Left lung (tissue), 10 donors: ENCODE data around the gene NSUN2. TPM values are rescaled to one million over a fixed set of nuclear protein-coding genes. Genes with fewer than 3 reads are reported as not detected.

Source experiments
- ATAC-seq: fragments of 200-7000 bp; cut with Tn5 transposase; one replicate; pipeline ENCODE4 v1.9.1; 2020; ENCODE audit warnings: moderate library complexity
- DNase-seq, 4 donors: peaks; one replicate each; pipeline ENCODE4 v3.0.0-alpha.2; 2013 to 2020
- H3K27ac ChIP-seq, 2 donors: fragments of 200-600 bp; sonication (generic) in 1 of 2; one replicate each; pipeline versions ENCODE4 v1.5.0 to v1.8.0; 2020 to 2021
- H3K27me3 ChIP-seq, 2 donors: fragments of 200-600 bp; sonication (generic) in 1 of 2; one replicate each; pipeline versions ENCODE4 v1.5.0 to v1.8.0; 2020 to 2021
- H3K36me3 ChIP-seq, 2 donors: fragments of 200-600 bp; sonication (generic) in 1 of 2; one replicate each; pipeline versions ENCODE4 v1.5.0 to v1.8.0; 2020 to 2021
- H3K4me1 ChIP-seq, 2 donors: fragments of 200-600 bp; one replicate each; pipeline ENCODE4 v1.8.0; 2021
- H3K4me3 ChIP-seq, 2 donors: fragments of 200-600 bp; sonication (generic) in 1 of 2; one replicate each; pipeline versions ENCODE4 v1.5.0 to v1.8.0; 2020 to 2021; ENCODE audit warnings: mild to moderate bottlenecking in 1 of 2
- H3K9me3 ChIP-seq, 2 donors: fragments of 200-600 bp; sonication (generic) in 1 of 2; one replicate each; pipeline versions ENCODE4 v1.5.0 to v1.8.0; 2020 to 2021
- intact Hi-C, 2 donors: fragments of 100-400 bp; cut with DNase I; formaldehyde crosslinking; loops; one replicate each; pipeline versions ENCODE4 v1.11.2 to v1.14.2; 2022
- polyA plus RNA-seq, 6 donors: library from polyadenylated mRNA; unstranded; fragments of 120-200 nt; gene quantifications; one replicate each; pipeline ENCODE4 v1.2.1, GENCODE V29; 2013; ENCODE audit not compliant: insufficient read length in 6 of 6
- total RNA-seq, 2 donors: library from RNA; stranded (reverse); fragmentation: NEBNext Ultra II Directional; extraction: Animal tissue kit (Norgen Biotek cat#: 25700); gene quantifications; one replicate each; pipeline ENCODE4 v1.2.1, GENCODE V29; 2021
- TF ChIP-seq, protein P1 (sequence below), 2 donors: fragments of 200-600 bp; sonication (generic) in 1 of 2; IDR thresholded peaks; one replicate each; pipeline versions ENCODE4 v1.5.0 to v1.8.0; 2021; ENCODE audit warnings: antibody characterized with exemption in 2 of 2
- donor health status: DM: no; HTN: yes; CAD: no.
- donor health status: DM: no; HTN: no; CAD: no.

NSUN2 gene
- total and polyA plus RNA-seq, 8 donors = 37.5 to 93.9 (median 56.9) TPM

DNA sequence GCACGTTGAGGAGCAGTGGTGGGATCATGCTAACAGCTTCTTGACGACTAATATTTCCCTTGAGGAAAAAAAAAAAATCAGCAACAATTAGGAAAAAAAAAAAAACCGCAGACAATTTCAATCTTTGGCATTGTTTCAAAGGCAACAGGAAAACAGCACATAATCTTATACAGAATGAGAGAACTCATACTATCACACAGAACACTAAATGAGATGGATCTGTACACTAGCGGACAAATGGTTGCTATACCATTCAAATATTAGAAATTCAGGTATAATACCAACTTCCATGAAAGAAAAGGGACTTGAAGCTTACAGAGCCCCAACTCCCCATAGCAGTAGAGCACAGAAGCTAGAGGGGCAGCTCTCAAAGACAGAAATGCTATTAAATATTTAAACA is 9.6 kb downstream of the NSUN2 start:
- Histone ChIP-seq H3K4me1 (no peaks in the 10 kb centered on the region), H3K27me3 (no peaks in the 10 kb centered on the region), H3K9me3 (peaks cover 0 to 17% of the 10 kb centered on the region in 2 donors), H3K36me3 (peaks cover 0 to 96% of the 10 kb centered on the region in 2 donors), H3K4me3 (no peak overlapping the region), H3K27ac (no peak overlapping the region)
- no peak for DNase-seq
- intact Hi-C loops = no loop called here
- no peak for ATAC-seq
- TF ChIP-seq, protein P1, sequence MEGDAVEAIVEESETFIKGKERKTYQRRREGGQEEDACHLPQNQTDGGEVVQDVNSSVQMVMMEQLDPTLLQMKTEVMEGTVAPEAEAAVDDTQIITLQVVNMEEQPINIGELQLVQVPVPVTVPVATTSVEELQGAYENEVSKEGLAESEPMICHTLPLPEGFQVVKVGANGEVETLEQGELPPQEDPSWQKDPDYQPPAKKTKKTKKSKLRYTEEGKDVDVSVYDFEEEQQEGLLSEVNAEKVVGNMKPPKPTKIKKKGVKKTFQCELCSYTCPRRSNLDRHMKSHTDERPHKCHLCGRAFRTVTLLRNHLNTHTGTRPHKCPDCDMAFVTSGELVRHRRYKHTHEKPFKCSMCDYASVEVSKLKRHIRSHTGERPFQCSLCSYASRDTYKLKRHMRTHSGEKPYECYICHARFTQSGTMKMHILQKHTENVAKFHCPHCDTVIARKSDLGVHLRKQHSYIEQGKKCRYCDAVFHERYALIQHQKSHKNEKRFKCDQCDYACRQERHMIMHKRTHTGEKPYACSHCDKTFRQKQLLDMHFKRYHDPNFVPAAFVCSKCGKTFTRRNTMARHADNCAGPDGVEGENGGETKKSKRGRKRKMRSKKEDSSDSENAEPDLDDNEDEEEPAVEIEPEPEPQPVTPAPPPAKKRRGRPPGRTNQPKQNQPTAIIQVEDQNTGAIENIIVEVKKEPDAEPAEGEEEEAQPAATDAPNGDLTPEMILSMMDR (IDR thresholded peaks at IDR 0.05) = no peak

DNA sequence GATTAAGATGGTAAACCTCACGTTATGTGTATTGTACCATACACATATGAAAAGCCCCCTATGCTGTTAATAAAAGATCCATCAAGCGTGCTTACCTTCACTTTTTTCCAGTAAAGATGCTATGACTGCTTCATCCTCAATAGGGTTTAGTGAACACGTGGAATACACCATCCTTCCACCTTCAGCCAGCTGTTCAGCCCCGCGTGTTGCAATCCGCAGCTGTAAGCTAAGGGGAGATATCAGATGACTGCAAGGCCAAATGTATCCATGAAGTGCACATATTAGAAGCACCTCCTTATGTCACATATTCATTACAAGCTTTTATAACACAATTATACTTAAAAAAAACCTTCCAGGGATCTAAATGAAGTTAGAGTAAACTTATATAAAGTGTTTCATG is 16.2 kb downstream of the NSUN2 start:
- Histone ChIP-seq H3K27me3 (no peaks in the 10 kb centered on the region), H3K36me3 (peaks cover 0 to 100% of the 10 kb centered on the region in 2 donors), H3K9me3 (no peaks in the 10 kb centered on the region), H3K4me3 (no peak overlapping the region), H3K27ac (no peak overlapping the region), H3K4me1 (no peaks in the 10 kb centered on the region)
- ATAC-seq = no peak
- TF ChIP-seq, protein P1 (IDR thresholded peaks at IDR 0.05) = no peak
- no peak for DNase-seq
- intact Hi-C loops = no loop called here

DNA sequence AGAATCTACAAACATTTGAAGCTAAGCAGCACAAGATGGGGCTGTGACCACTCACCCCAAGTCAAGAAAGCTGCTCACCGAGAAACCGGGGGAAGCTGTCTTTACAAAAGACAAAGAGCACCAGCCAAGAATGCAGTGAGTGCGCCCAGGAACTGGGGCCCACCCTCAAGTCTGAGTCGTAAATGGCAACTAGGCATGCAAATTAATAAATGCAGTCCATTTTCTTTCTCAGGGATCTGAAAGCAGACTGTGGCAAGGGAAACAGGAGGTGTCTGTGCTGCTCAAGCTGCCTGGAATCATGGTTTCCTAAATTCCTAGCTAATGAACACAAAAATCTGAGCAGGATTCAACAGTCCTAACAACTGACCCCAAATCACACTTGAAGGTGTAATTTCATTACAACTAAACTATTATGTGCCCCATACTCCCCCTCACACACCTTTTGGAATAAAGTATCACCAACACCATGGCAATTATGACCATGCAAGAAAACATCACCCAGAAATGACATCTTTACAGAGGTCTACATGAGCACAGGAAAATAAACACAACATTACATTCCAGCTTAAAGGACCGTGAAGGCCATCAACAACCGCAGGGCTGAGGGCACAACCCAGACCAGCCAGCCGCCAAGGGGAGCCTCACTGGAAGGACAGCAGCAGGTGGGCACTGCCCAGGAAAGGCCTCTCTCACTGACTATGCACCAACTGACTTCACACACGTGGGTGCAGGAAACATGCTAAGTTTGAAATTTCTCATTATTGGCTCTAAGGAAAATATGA is 17.6 kb downstream of the NSUN2 start:
- H3K36me3 ChIP-seq = peaks cover 0 to 100% of the 10 kb centered on the region in 2 donors
- no peak for ATAC-seq
- H3K9me3 ChIP-seq = no peaks in the 10 kb centered on the region

DNA sequence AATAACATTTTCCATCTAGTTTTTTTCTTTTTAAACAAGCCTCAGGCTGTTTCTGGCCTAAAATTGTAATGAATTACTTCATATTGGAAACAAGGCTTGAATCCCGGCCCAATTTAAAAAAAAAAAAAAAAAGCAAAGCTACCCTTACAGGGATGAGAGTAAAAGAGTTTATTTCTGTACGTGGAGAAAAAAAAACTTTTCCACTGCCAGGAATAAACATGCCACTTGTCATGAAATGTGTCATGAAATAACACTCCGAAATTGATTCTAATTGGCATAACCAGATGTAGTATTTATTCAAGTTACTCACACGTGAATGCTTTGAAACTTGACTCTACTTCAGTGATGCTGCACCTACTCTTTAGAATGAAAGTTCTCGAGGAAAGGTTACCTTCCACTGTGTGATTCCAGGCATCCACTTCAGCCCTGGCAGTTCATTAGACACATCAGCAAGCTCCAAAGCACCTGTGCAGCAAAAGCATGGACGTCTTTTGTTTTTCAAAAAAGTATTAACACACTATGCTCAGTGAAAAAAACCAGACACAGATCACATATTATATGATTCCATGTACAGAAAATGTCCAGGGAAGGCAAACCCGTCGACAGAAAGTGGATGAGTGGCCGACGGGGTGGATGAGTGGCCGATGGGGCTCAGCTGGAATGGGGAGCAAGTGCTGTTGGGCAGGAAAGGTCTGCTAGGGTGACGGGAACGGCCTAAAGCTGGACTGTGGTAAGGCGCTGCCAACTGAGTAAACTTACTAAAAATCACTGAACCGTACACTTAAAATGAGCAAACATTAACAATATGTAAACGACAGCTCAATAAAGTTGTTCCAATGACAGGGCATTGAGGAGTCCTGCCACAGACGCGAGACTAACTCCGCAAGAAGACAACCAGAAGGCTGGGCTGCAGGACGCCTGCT is 21.2 kb downstream of the NSUN2 start:
- H3K4me3 ChIP-seq = no peak overlapping the region
- H3K27ac ChIP-seq = no peak overlapping the region
- H3K4me1 ChIP-seq = no peaks in the 10 kb centered on the region
- no peak for ATAC-seq
- H3K36me3 ChIP-seq = peaks cover 4 to 100% of the 10 kb centered on the region in 2 donors
- no peaks in the 10 kb centered on the region for H3K9me3 ChIP-seq
- H3K27me3 ChIP-seq = no peaks in the 10 kb centered on the region
- DNase-seq = no peak
- TF ChIP-seq, protein P1 (IDR thresholded peaks at IDR 0.05) = no peak
- intact Hi-C loops = no loop called here

More for the DNA sequence above, 17.6 kb downstream of the NSUN2 start:
- TF ChIP-seq, protein P1 (IDR thresholded peaks at IDR 0.05) = no peak
- no peak for DNase-seq
- intact Hi-C loops = no loop called here
- Histone ChIP-seq H3K27me3 (no peaks in the 10 kb centered on the region), H3K4me1 (no peaks in the 10 kb centered on the region), H3K4me3 (no peak overlapping the region), H3K27ac (no peak overlapping the region)

DNA sequence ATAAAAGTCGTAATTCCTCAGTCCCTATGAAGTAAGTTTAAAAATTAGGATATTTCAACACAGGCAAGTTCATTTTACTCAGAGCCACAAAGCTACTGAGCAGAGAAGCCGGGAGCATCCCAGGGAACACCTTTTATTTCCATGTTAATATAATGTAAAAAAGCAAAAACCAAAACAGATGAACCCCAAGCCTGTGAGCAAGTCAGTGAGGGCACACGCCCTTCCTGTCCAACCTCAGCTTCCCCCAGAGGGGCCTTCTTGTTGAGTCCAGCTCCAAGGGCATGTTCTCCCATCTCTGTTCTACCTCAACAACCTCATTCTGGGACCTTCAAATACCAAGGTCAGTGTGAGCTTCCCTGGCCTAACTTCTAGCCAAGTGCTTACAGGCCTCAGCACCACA is 24.8 kb downstream of the NSUN2 start:
- ATAC-seq = no peak
- peaks cover 4 to 100% of the 10 kb centered on the region in 2 donors for H3K36me3 ChIP-seq

More for the DNA sequence above, 24.8 kb downstream of the NSUN2 start:
- no peaks in the 10 kb centered on the region for H3K27me3 ChIP-seq
- H3K4me1 ChIP-seq = no peaks in the 10 kb centered on the region
- intact Hi-C loops = no loop called here
- H3K27ac ChIP-seq = no peak overlapping the region
- no peak for DNase-seq
- TF ChIP-seq, protein P1 (IDR thresholded peaks at IDR 0.05) = no peak
- no peak overlapping the region for H3K4me3 ChIP-seq
- no peaks in the 10 kb centered on the region for H3K9me3 ChIP-seq
